HEK293 (cell line): ENCODE data around the gene DDAH1.

Experiments
- CTCF ChIA-PET: fragments of 350-600 bp; formaldehyde crosslinking; extraction: SDS; loops from one replicate; lab custom pipeline; 2021; ENCODE audit warnings: antibody characterized with exemption; lab: Yijun Ruan, JAX
- POLR2A ChIA-PET: fragments of 300-600 bp; formaldehyde crosslinking; extraction: SDS; loops from one replicate; lab custom pipeline; 2020; ENCODE audit warnings: antibody characterized with exemption, inconsistent platforms; lab: Yijun Ruan, JAX
- H3K27ac ChIP-seq: fragments of 200-500 bp; sonication (Bioruptor generic); 2 replicates; pipeline ENCODE4 v1.5.1; 2014; ENCODE audit warnings: low read depth, low read length, control low read depth, inconsistent platforms; ENCODE audit errors: extremely low read depth
- H3K36me3 ChIP-seq, 2 experiments: fragments of 200-500 bp in 1 of 2; sonication (Bioruptor generic) in 1 of 2; 1 replicate in 1 of 2; 2 replicates in 1 of 2; pipeline ENCODE4 v1.5.1; 2014 to 2017; ENCODE audit warnings: inconsistent platforms in 2 of 2, low read length in 2 of 2; ENCODE audit not compliant: control insufficient read depth in 2 of 2, insufficient read depth in 1 of 2
- H3K4me1 ChIP-seq: fragments of 200-500 bp; sonication (Bioruptor generic); 2 replicates; pipeline ENCODE4 v1.5.1; 2014; ENCODE audit warnings: mild to moderate bottlenecking, low read length, inconsistent platforms; ENCODE audit not compliant: control insufficient read depth, insufficient read depth
- H3K4me3 ChIP-seq: 2 replicates; pipeline ENCODE4 v1.5.1; 2011; ENCODE audit warnings: low read depth, mild to moderate bottlenecking, control low read depth, low read length, moderate library complexity
- H3K9me3 ChIP-seq: fragments of 200-500 bp; sonication (Bioruptor generic); 2 replicates; pipeline ENCODE4 v1.5.1; 2014; ENCODE audit warnings: low read depth, low read length, inconsistent platforms; ENCODE audit not compliant: control insufficient read depth, insufficient read depth
- GFI1B ChIP-seq: fragments of 450-650 bp; formaldehyde crosslinking; IDR thresholded peaks from 2 replicates; pipeline ENCODE4 v1.5.1; 2016; ENCODE audit warnings: missing biosample characterization, missing genetic modification characterization
- GLIS2 ChIP-seq: fragments of 450-650 bp; formaldehyde crosslinking; IDR thresholded peaks from 2 replicates; pipeline ENCODE4 v1.5.1; 2016; ENCODE audit warnings: missing biosample characterization, missing genetic modification characterization
- KLF16 ChIP-seq: fragments of 450-650 bp; formaldehyde crosslinking; IDR thresholded peaks from 2 replicates; pipeline ENCODE4 v1.5.1; 2017; ENCODE audit warnings: missing biosample characterization, missing genetic modification characterization
- KLF17 ChIP-seq: fragments of 450-650 bp; formaldehyde crosslinking; IDR thresholded peaks from 2 replicates; pipeline ENCODE4 v1.5.1; 2016; ENCODE audit warnings: missing biosample characterization, missing genetic modification characterization
- KLF7 ChIP-seq: fragments of 450-650 bp; formaldehyde crosslinking; IDR thresholded peaks from 2 replicates; pipeline ENCODE4 v1.5.1; 2016; ENCODE audit warnings: missing biosample characterization, missing genetic modification characterization, borderline replicate concordance
- RBAK ChIP-seq: fragments of 450-650 bp; formaldehyde crosslinking; IDR thresholded peaks from 2 replicates; pipeline ENCODE4 v1.5.1; 2016; ENCODE audit warnings: missing biosample characterization, missing genetic modification characterization
- SETDB1 ChIP-seq: IDR thresholded peaks from one replicate; pipeline ENCODE4 v1.6.1; 2017; ENCODE audit warnings: mild to moderate bottlenecking, low read length, moderate library complexity, mixed read lengths; ENCODE audit not compliant: insufficient read length
- SP7 ChIP-seq: fragments of 450-650 bp; formaldehyde crosslinking; IDR thresholded peaks from 2 replicates; pipeline ENCODE4 v1.5.1; 2016; ENCODE audit warnings: missing biosample characterization, missing genetic modification characterization
- ZBTB1 ChIP-seq: fragments of 450-650 bp; formaldehyde crosslinking; IDR thresholded peaks from 2 replicates; pipeline ENCODE4 v1.5.1; 2016; ENCODE audit warnings: missing biosample characterization, missing genetic modification characterization
- ZBTB10 ChIP-seq: fragments of 450-650 bp; formaldehyde crosslinking; IDR thresholded peaks from 2 replicates; pipeline ENCODE4 v1.5.1; 2016; ENCODE audit warnings: missing biosample characterization, missing genetic modification characterization
- ZNF155 ChIP-seq: fragments of 450-650 bp; formaldehyde crosslinking; IDR thresholded peaks from 2 replicates; pipeline ENCODE4 v1.5.1; 2016; ENCODE audit warnings: missing biosample characterization, missing genetic modification characterization
- ZNF174 ChIP-seq: fragments of 450-650 bp; formaldehyde crosslinking; IDR thresholded peaks from 2 replicates; pipeline ENCODE4 v1.5.0; 2017; ENCODE audit warnings: missing biosample characterization, mild to moderate bottlenecking, missing genetic modification characterization
- ZNF2 ChIP-seq: fragments of 450-650 bp; formaldehyde crosslinking; IDR thresholded peaks from 2 replicates; pipeline ENCODE4 v1.5.1; 2016; ENCODE audit warnings: missing biosample characterization, missing genetic modification characterization
- ZNF221 ChIP-seq: fragments of 450-650 bp; formaldehyde crosslinking; IDR thresholded peaks from 2 replicates; pipeline ENCODE4 v1.5.1; 2017; ENCODE audit warnings: missing biosample characterization, missing genetic modification characterization, borderline replicate concordance
- ZNF223 ChIP-seq: fragments of 450-650 bp; formaldehyde crosslinking; IDR thresholded peaks from 2 replicates; pipeline ENCODE4 v1.5.1; 2016; ENCODE audit warnings: missing biosample characterization, missing genetic modification characterization
- ZNF350 ChIP-seq: fragments of 450-650 bp; formaldehyde crosslinking; IDR thresholded peaks from 2 replicates; pipeline ENCODE4 v1.5.0; 2017; ENCODE audit warnings: missing biosample characterization, mild to moderate bottlenecking, missing genetic modification characterization
- ZNF391 ChIP-seq: fragments of 450-650 bp; formaldehyde crosslinking; IDR thresholded peaks from 2 replicates; pipeline ENCODE4 v1.5.1; 2016; ENCODE audit warnings: low read depth, missing biosample characterization, missing genetic modification characterization, borderline replicate concordance
- ZNF423 ChIP-seq: fragments of 450-650 bp; formaldehyde crosslinking; IDR thresholded peaks from 2 replicates; pipeline ENCODE4 v1.5.1; 2016; ENCODE audit warnings: missing biosample characterization, missing genetic modification characterization
- ZNF514 ChIP-seq: fragments of 450-650 bp; formaldehyde crosslinking; IDR thresholded peaks from 2 replicates; pipeline ENCODE4 v1.5.1; 2016; ENCODE audit warnings: missing biosample characterization, missing genetic modification characterization
- ZNF544 ChIP-seq: fragments of 450-650 bp; formaldehyde crosslinking; IDR thresholded peaks from 2 replicates; pipeline ENCODE4 v1.5.0; 2017; ENCODE audit warnings: missing biosample characterization, missing genetic modification characterization
- ZNF548 ChIP-seq: fragments of 450-650 bp; formaldehyde crosslinking; IDR thresholded peaks from 2 replicates; pipeline ENCODE4 v1.5.1; 2016; ENCODE audit warnings: missing biosample characterization, missing genetic modification characterization
- ZNF624 ChIP-seq: fragments of 450-650 bp; formaldehyde crosslinking; IDR thresholded peaks from 2 replicates; pipeline ENCODE4 v1.5.1; 2017; ENCODE audit warnings: missing biosample characterization, missing genetic modification characterization
- ZNF664 ChIP-seq: fragments of 450-650 bp; formaldehyde crosslinking; IDR thresholded peaks from 2 replicates; pipeline ENCODE4 v1.5.1; 2016; ENCODE audit warnings: missing biosample characterization, missing genetic modification characterization
- ZNF792 ChIP-seq: fragments of 450-650 bp; formaldehyde crosslinking; IDR thresholded peaks from 2 replicates; pipeline ENCODE4 v1.5.1; 2016; ENCODE audit warnings: missing biosample characterization, missing genetic modification characterization
- ZNF843 ChIP-seq: fragments of 450-650 bp; formaldehyde crosslinking; IDR thresholded peaks from 2 replicates; pipeline ENCODE4 v1.5.1; 2016; ENCODE audit warnings: missing biosample characterization, missing genetic modification characterization
- ZSCAN23 ChIP-seq: fragments of 450-650 bp; formaldehyde crosslinking; IDR thresholded peaks from 2 replicates; pipeline ENCODE4 v1.5.1; 2016; ENCODE audit warnings: missing biosample characterization, missing genetic modification characterization

DDAH1 gene

GRCh38 chr1:85479491-85479890 lies 14.5 kb upstream of the DDAH1 start:
- ChIA-PET CTCF (no interaction called here), POLR2A (interaction anchor here (0.5 kb wide), 1 partner anchor 158 kb away, joined by 4 read pairs; no protein-coding TSS in a partner anchor)
- TF ChIP-seq ZBTB10 (tag by site-specific recombination): no peak
- H3K9me3 ChIP-seq: no peaks in the 10 kb centered on the region
- H3K36me3 ChIP-seq: no peaks in the 10 kb centered on the region
- no peaks in the 10 kb centered on the region for H3K4me1 ChIP-seq
- H3K27ac ChIP-seq: no peak overlapping the region
- H3K4me3 ChIP-seq: no peak overlapping the region

DNA sequence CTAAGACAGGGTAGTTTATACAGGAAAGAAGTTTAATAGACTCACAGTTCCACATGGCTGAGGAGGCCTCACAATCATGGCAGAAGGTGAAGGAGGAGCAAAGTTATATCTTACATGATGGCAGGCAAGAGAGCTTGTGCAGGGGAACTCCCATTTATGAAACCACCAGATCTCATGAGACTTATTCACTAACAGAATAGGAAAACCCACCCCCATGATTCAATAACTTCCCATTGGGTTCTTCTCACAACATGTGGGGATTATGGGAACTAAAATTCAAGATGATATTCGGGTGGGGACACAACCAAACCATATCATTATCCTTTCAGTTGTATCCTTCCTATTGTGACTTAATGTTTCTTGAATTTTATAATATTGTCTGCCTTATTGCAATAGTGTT lies 13.4 kb upstream of the DDAH1 start:
- ChIA-PET POLR2A (interaction anchor here (0.9 kb wide), 1 partner anchor 13 kb away, joined by 3 read pairs; the partner anchor contains the start of gene DDAH1), CTCF (no interaction called here)
- no peak overlapping the region for H3K4me3 ChIP-seq
- H3K4me1 ChIP-seq: no peaks in the 10 kb centered on the region
- no peak for TF ChIP-seq GFI1B
- TF ChIP-seq ZNF843 (tag by site-specific recombination): no peak
- TF ChIP-seq RBAK (tag by site-specific recombination): no peak
- no peak for TF ChIP-seq KLF7 (tag by site-specific recombination)
- no peak for TF ChIP-seq ZNF544 (tag by site-specific recombination)
- no peak for TF ChIP-seq KLF17 (tag by site-specific recombination)
- TF ChIP-seq ZNF350: no peak
- TF ChIP-seq KLF16 (tag by site-specific recombination): no peak
- no peak for TF ChIP-seq ZBTB1 (tag by site-specific recombination)
- TF ChIP-seq ZSCAN23 (tag by site-specific recombination): no peak
- TF ChIP-seq ZNF391: no peak
- no peak for TF ChIP-seq ZNF548
- TF ChIP-seq ZNF2: no peak
- no peak for TF ChIP-seq GLIS2 (tag by site-specific recombination)
- TF ChIP-seq ZNF174 (tag by site-specific recombination): no peak
- H3K9me3 ChIP-seq: no peaks in the 10 kb centered on the region
- H3K27ac ChIP-seq: no peak overlapping the region
- no peaks in the 10 kb centered on the region for H3K36me3 ChIP-seq

DNA sequence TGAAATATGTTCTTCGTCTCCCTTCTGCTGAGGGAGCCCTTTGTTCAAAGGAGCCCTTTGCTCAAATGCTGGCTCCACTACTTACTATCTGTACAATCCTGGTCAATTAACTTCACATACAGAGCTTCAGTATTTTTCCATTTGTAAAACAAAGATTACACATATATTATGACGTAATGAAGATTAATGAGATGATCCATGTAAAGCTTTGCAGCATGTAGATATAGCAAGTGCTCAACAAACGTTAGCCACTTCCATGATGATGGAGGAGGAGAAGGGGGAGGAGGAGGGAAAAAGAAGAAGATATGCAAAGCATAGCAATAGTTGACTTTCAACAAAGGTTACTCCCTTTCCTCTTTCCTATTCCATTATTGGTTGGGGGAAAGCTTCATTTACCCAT lies 10.1 kb upstream of the DDAH1 start:
- H3K27ac ChIP-seq: no peak overlapping the region
- H3K9me3 ChIP-seq: no peaks in the 10 kb centered on the region
- H3K4me3 ChIP-seq: no peak overlapping the region
- TF ChIP-seq ZNF792 (no peak), ZNF221 (tag by site-specific recombination) (no peak), SP7 (tag by site-specific recombination) (no peak), ZNF155 (tag by site-specific recombination) (no peak), ZNF664 (no peak), ZBTB10 (tag by site-specific recombination) (no peak), ZNF514 (tag by site-specific recombination) (no peak), ZNF391 (no peak), ZNF423 (tag by site-specific recombination) (no peak), ZNF624 (no peak), ZNF223 (no peak), SETDB1 (no peak)
- POLR2A ChIA-PET: no interaction called here
- no peaks in the 10 kb centered on the region for H3K4me1 ChIP-seq
- CTCF ChIA-PET: interaction anchor here (1.2 to 1.4 kb wide), 2 partner anchors 9 to 131 kb away, joined by 3 to 5 read pairs; no protein-coding TSS in a partner anchor
- no peaks in the 10 kb centered on the region for H3K36me3 ChIP-seq
